ENCODE results near the gene BRWD1.

Gene BRWD1

DNA sequence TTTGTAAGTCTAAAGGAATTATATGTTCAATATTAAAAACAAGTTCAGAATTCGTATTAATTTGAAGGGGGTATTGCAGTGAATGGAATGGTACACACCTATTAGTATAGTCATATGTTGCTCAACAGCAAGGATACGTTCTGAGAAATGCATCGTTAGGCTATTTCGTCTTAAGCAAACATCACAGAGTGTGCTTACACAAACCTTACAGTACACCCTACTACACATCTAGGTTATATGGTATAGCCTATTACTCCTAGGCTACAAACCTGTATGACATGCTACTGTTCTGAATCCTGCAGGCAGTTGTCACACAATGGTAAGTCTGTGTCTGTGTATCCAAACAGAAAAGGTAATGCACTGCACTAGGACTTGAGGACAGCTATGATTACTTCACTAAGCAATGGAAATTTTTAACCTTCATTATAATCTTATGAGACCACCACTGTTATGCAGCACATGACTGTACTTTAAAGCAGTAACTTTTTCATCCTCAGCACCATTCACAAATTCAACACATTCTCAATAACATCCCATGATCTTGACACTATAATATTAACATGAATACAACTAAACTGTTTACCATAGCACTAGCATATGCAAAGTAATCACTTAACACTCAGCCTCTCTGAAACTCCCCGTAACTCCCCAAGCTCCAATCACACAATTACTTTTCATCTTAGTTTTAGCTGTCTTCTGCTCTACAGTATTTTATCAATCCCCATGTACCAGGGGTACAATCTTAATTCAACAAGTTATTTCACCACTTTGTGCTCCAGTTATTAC lies 115.8 kb downstream of the BRWD1 start:
- no peak for DNase-seq (ENCODE audit: low read depth)

DNA sequence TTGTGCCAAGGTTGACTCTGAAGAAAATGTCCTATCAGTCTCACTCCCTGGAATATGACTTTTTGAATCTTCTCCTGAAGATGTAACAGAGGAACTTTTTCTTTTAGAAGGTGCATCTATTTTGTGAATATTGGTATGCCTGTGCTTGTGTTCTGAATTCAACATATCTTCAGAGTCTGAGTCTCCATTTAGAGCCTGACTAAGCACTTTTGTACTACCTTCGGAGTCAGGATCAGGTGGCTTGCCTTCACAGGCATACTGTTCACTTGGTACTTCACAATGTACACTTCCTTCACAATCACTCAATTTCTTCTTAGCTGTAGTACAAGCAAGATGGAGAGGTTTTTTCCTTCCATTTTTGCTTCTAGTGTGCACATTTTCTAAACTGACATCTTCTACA lies 116.6 kb downstream of the BRWD1 start:
- no peak for DNase-seq (ENCODE audit: low read depth)

DNA sequence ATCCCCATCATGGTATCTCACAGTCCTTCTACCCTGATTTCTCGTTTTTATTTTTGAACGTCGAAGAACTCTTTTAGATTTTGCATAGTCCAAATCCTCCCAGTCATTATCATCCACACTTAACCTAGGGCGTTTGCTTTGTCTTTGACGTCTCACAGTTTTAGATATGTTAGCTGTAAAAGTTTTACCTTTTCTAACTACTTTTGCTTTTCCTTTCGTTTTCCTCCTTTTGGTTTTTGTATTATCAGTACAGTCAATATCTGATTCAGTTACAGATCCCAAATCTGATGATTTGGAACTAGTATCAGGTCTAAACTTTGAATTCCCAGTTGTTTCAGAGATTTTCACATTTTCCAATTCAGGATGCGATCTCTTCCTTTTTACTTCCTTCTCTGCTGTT lies 117.1 kb downstream of the BRWD1 start:
- DNase-seq (ENCODE audit: low read depth), result no peak

DNA sequence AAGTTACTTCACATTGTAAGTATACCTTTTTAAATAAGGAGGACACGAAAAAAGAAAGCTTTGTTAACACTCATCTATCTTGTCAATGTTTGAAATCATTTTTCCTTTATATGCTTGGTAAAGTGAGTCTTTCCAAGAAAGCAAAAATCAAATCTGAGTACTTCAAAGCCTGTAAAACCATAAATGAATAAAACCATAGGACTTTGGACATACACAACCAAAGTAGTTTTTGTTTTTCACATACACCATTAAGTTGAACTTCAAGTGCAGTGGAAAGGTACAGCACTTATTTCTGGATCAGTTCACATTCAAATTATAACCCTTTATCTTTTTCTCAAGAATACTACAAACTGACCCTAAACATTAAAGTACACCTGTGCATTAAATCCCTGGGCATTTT lies 120.1 kb downstream of the BRWD1 start:
- no peak for DNase-seq (ENCODE audit: low read depth)

DNA sequence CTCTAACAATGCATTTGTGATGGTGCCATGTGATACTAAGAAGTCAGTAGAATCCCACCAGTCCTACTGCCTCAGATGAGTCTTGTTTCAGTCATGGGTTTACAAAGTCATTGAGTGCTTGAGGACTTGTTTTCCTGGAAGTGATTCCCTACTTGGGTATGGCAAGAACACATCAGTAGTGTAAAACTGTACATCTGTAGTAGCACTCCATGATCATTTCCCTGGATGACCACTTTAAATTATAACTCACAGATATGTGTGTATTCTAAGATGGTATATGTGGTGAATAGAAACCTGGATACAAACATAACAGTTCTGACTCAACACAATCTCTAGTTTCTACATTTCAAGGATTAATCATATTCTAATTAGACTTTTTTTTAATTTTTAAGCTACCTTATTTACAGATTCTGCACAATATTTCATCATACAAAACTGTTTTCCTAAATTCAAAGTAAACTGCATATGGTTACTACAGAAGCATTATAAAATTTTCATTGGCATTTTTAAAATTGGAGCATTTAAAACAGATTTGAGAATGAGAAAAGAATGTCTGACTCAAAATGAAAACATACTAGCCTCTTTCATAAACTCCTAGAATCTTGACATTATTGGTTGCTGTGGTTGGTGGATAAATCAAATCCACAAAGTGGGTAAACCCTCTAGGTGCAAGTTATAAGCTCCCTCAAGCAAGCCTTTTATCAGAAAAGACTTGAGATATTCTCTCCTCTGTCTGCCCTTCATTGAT lies 123.4 kb downstream of the BRWD1 start:
- no peak for DNase-seq (ENCODE audit: low read depth)

DNA sequence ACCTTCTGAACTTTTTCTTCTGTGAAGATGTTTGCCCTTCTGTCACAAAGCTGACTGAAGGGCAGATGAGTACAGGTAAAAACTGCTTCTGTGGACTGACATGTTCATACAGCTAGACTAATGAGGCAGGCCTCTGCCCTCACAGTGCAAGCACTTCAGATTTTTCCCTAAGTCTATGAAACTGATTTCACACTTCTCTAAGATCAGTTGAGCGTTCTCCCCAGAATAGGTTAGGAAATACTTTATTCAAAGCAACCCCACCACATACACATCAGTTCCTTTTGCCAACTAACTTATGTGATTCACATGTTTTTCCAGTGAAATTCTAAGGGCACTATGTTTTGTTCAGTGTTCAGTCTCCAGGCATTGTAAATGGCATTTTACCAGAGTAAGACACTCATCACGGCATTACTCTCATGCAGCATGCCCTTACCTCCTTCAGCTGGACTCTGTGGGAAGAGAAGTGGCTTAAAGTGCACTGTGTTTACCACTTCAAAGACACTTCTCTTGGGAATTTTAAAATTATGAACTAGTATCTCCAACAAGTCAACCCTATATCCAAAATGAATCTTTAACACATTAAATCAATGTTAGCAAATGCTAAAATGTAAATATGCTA lies 124.8 kb downstream of the BRWD1 start:
- no peak for DNase-seq (ENCODE audit: low read depth)

DNA sequence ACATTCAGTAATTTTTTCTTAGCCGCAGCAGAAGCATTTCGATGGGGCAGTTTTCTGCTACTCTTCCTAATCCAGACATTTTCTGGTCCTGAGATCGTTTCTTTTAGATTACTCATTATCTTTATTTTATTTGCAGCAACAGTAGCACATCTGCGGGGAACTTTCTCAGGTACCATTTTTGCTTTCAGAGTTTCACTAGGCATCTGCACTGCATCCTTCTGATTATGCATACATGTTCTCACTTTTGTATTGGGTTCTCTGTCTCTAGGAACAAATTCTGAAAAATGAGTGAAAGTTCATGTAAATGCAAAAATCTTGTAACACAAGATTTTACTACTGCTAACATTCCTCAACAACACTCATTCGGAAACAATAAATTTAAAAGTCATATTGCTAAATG lies 126.3 kb downstream of the BRWD1 start:
- DNase-seq (ENCODE audit: low read depth), result no peak

DNA sequence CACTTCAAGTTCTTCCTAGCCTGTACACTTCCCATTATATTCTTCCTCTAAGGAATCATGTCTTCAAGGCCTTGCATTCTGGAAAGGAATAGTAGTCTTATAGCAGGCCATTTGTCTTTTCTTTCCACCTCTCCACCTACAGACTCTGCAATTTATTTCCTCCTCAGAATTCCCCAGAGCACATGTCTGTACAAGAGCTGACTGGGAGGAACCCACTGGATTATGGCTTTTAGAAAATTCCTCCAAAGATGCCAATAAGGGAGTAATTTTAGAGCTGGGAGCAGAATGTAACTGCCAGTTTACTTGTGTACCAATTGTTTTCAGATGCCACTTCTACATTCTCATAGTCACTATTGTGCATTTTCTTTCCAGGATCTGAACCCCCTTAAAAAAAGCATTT lies 126.8 kb downstream of the BRWD1 start:
- DNase-seq (ENCODE audit: low read depth), result no peak

DNA sequence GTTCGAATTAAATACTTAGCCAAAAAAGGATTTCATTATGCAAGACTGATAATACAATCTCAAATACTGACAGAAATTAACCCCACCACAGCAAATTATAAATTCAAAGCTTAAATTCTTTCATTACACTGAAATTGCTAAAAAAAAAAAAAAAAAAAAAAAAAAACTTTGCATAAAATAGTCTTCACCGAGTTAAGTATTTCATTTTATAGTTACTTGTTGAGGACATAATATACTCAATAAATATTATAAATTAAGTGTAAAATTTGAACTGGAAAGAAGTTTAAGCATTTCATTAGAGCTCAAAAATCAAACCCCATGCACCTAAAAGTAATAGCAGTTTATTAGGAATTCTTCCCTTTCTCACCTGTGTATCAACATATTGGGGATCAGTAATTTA lies 128.3 kb downstream of the BRWD1 start:
- DNase-seq (ENCODE audit: low read depth), result no peak

DNA sequence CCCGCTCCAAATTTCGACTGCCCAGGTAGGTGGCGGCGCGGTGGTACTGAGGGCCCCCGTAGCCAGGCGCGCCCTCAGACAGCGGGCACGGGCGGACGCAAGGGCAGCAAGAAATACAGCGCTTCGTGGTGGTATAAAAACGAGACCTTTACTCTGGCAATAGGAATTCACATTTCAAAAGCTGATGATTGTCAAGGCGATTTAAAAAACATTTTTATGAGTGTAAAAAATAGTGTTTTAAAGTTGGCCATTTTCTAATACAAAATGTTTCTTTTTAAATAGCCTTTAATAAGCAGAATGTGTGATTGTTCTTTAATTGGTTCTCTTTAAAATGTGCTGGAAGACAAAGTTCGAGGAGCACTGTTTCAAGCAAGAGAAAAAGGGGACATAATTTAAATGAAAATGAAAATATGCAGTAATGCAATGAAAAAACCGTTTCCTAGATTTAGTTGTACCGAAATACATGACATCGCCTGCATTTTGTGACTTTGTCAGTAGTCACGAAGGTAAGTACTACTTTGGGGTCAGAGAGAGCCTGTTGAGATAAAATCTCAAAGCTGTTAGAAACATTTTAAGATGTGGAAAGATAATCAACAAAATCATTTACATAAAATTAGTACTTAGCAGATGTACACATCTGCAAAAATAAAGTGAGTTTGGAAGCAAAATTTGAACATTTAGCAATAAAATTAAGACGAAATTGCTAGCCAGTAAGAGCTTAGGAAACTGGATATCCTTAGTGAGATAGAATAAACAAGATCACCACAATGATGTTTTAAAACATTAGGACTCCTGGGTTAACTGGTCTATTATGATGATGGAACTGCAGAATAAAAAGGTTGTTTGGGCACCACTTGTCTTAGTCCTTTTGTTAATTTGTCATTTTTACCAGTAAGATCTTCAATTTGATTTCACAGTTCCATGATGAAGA lies 129.1 kb downstream of the BRWD1 start:
- no peak for DNase-seq (ENCODE audit: low read depth)

DNA sequence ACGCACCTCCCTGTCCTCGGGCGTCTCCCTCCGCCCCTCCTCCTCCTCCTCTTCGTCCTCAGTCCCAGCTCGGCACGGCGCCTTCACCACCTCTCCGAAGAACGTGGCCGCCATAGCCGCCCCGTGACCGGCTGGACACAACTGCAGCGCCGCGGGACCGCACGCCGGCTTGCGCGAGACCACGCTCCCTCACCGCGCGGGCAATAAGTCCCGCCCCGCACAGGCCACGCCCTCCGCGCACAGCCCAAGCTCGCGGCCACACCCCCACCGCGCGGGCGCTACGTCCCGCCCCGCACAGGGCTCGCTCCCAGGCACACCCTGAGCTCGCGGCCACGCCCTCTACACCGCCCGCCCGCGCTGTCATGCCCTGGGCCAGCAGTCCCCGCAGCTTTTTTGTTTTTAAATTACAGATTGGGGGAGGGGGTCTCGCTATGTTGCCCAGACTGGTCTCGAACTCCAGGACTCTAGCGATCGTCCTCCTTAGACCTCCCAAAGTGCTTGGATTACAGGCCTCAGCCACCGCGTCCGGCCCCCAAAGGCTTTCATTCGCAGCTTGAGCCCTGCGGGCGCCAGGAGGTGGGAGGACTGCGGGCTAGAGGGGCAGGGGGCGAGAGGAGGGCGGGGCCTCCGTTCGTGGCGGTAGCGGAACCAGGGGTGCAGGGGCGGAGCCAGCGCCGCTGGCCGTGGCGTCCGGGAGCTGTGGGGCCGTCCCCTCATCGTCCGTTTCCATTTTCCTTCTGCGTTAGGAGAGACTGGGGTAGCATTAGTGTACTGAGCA lies 130.0 kb downstream of the BRWD1 start, which contains the start of gene PSMG1:
PSMG1 (minus strand) TSS at position 180 of the 778 bp plus-strand sequence; CDS start at position 114, 66 bp downstream.
- peak; percentile 90 for DNase-seq (ENCODE audit: low read depth)

DNA sequence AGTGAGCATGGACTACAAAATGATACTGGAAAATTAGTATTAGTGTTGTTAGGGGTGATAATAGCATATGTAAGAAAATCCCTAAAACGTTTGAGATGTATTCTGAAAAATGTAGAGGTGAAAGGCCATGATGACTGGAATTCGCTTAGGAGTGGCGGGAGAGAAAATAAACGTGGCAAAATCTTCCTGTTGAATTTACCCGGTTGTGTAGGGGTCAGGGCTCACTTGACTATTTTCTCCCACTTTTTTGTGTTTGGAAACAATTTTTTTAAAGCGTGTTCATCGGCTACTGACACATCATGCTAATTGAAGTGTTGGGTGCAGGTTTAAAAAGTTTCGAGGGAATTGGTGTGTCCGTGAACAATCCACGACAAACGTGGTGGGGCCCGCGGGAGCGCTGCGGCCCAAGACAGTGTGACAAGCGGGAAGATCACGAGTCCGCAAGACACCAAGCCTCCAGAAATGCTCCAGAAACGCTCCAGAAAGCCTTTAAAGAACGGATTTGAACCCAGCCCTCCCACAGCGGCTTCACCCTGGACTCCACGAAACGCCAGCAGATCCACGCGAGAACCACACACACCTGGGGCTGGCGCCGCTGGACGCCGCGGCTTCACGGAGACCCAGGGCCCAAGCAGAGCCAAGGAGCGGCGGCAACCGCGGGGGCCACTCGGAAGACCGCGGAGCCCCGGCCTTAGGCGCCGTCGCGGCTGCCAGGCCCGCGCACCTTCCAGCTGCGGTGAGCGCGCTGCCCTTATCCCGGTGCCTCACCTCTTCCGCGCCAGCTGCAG lies 130.8 kb downstream of the BRWD1 start:
- DNase-seq (ENCODE audit: low read depth), result no peak

DNA sequence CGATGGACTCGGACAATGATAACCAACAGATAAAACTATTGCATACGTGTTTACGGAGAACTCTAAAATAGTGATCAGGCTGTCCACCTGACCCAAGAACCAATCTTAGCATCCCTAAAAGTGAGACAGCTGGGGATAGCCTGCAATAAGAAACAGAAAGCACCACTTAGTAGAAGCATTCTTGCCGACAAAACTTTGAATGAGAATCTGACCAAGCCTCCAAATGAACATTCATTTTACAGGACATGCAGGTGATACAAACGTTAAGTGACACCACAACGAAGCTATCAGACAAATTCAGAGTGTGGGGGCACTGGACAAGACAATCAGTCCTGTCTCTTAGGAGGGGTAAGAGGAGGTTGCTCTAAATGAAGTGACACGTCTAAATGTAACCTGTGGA lies 131.4 kb downstream of the BRWD1 start:
- no peak for DNase-seq (ENCODE audit: low read depth)

DNA sequence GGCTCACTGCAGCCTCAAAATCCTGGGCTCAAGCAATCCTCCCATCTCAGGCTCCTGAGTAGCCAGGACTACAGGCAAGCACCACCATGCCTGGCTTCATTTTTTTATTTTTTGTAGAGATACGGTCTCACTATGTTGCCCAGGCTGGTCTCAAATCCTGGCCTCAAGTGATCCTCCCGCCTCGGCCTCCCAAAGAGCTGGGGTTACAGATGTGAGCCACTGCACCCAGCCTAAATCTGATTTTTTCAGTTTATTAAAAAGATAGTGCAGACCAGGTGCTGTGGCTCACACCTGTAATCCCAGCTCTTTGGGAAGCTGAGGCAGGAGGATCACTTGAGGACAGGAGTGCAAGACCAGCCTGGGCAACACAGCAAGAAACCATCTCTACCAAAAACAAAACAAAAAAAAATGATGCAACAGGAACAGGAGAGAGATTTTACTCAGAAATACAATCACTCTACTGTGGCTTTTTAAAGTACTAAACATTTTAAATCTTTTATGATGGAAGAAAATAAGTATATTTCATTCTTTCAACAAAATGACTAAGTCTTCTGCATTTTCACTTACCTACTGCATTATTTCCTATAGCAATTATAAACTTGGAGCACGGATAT lies 132.1 kb downstream of the BRWD1 start:
- DNase-seq (ENCODE audit: low read depth), result no peak

DNA sequence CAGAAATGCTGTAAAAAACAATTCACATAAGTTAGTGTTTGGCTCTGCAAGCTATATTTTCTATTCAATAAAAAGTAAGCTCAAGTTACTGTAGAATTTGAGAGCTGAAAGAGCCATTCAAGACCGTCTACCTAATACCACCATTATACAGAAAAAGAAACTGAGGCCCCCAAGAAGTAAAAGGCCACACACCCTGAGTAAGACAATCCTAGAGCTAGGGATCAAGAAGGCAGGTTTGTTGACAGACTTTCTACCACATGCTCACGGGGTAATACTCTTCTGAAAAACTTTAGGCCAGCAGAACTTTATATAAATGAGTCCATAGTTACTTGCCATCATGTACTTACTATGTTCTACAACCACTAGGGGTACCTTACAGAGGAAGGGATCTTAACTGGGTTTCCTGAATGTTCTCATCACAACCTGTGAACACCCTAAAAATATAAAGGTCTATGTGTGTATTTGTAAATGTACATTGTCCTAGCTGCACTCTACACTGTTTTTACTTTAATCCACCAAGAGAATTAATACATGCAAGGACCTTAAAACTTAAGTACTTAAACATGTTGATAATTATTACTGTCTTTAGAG lies 132.9 kb downstream of the BRWD1 start:
- no peak for DNase-seq (ENCODE audit: low read depth)

DNA sequence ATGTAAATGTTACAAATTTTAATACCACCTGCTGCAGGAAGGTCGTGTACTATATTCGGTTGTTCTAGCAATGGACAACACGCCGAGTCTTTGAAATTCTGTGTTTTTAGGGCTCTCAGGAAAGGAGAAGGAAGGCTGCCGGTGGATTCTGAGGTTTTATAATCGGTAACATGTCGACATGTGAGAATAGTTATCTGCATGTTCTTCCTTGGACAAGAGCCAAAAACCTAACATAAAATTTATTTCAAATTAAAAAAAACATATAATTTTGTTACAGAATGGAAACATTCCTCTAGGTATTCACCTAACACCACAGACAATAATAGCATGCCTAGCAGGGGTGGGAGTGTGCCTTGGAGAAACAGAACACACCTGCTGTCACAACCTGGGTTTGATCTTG lies 135.0 kb downstream of the BRWD1 start:
- no peak for DNase-seq (ENCODE audit: low read depth)

DNA sequence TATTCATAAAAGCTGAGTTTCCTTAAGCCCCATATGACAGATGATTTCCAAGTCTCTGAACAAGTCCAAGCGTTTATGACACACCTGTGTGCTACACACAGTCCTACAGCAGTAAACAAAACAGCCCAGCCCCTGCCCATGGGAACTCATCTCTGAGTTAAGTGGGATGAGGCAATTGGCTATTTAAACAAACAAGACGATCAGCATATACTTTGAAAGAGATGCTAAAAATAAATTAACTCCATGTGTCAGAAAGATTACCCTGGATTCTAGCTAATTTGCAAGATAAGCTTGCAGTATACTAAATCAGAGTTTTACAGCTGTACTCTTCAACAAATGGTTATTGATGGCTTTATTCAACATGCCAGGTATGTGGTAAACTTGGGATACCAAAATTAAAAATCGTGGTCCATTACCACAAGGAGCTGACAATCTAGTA lies 137.1 kb downstream of the BRWD1 start:
- no peak for DNase-seq (ENCODE audit: low read depth)

DNA sequence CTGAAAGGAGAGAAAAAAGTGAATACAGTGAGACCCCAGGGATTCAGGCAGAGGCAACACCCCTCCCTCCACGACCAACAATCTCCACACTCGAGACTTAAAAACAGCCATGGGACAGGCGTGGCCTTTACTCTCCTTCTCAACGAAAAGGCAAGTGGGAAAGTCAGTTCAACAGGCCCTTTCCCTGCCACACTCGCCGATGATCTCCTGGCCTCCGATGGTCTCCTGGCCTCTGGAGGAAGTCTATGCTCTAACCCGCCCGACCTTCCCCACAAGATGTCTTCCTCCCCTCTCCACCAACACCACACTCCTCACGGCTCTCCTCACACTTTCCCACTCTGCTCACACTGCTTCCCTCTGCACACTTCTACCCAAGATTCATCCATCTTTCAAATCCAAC lies 137.8 kb downstream of the BRWD1 start:
- no peak for DNase-seq (ENCODE audit: low read depth)

DNA sequence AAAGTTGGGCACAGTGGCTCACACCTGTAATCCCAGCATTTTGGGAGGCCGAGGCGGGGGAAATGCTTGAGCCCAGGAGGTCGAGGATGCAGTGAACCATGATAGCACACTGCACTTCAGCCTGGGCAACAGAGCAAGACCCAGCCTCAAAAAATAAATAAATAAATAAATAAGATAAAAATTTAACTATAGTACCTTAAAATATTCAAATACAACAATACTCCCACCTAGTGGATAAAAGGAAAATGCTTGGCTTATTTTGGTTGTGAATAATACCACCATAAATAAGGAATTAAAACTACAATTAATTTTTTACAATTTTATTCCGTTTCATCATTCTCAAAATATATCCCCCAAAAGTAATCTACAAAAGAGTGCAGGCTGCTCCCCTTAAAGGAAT lies 138.3 kb downstream of the BRWD1 start:
- no peak for DNase-seq (ENCODE audit: low read depth)

Data from T follicular helper cell (primary cell).